T-helper 1 cell (primary cell): ENCODE measurements around the gene PRM2.

Experiments
- DNase-seq, 5 donors: peaks; one replicate each; pipeline ENCODE4 v3.0.0-alpha.2; 2012 to 2020

PRM2 gene

DNA sequence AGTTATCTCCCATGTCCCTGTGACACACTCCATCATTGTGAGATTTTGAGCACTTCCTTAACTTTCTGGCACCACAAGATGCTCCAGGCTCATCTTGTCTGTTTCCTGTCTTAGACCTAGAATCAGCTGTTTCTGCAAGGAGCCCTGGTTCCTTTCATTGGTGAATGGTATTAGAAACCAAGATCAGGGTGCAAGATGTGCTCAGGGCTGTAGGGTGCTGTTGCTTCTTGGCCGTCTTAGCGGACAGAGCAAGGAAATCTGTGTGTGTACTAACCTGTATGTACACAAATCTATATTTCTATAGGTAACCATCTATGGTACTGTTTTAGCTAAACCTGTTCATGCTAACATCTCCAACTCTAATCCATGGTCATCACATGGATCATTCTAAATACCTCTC, 12.9 kb upstream of the PRM2 start:
- no peak for DNase-seq

DNA sequence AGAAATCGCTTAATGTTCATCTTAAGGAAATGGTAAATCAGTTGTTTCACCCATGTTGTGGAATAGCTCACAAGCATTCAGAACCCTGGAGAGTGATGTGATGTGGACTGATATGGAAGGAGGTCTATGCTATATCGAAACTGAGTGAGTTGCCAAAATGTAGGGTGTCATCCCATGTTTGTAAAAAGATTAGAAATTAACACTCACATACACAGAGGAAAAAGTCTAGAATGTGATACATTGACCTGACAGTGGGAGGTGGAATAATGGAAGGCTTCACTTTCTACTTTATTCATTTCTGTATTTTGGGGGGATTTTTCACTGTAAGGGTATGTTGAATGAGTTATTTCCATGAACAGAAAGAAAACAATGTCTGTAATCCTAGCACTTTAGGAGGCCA, 9.6 kb upstream of the PRM2 start:
- DNase-seq, result no peak

DNA sequence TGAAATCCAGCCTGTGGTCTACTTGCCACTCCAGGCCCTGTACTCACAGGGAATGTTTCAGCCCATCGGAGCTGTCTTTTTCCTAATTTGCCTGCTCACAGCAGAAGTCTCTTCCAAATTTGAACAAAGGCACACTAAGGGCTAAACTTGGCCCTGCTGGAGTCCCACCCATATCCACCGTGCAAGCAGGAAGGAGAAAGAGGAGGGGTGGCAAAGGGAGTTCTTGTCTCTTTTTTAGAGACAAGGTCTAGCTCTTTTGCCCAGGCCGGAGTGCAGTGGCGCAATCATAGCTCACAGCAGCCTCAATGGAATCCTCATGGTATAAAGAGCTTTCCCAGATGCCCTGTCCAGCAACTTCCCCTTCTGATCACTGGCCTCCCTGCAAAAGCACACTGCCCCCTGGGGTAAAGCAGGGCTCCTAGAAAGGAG, 7.6 kb upstream of the PRM2 start:
- no peak for DNase-seq

DNA sequence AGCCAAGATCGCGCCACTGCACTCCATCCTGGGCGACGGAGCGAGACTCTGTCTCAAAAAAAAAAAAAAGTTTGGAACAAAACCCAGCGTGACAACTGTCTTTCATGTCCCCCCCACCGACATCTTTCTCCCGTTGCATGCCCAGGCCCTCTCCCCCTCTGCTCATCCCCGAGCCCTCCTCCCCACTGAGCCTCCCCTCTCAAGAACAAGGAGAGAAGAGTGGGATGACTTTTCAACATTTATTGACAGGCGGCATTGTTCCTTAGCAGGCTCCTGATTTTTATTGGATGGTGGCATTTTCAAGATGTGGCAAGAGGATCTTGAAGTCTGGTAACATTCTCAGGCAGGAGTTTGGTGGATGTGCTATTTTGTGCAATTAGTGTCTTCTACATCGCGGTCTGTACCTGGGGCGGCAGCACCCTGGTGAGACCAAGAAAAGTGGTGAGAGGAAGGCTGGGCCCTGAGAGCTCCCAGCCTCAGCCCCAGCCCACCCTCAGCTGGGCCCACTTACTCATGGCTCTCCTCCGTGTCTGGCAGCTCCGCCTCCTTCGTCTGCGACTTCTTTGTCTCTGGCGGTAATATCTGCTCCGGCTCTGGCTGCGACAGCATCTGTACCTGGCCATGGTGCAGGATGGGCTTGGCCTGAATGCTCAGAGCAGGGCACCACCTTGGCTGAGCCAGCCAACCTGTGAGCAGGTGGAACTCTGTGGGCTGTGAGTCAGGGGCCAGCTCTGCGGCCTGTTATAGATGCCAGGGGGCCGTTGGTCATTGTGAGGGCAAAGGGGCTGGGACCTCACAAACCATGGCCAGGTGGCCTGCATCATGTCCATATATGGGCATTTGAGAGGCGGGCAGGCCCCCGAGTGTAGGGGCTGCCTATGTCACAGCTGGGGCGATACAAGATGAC, 4.6 kb upstream of the PRM2 start, which contains the start of gene PRM1:
Gene PRM1, minus strand, starts transcription at position 715 of the 907 bp plus-strand sequence. Its CDS starts 92 bp downstream, at position 623.
- no peak for DNase-seq

DNA sequence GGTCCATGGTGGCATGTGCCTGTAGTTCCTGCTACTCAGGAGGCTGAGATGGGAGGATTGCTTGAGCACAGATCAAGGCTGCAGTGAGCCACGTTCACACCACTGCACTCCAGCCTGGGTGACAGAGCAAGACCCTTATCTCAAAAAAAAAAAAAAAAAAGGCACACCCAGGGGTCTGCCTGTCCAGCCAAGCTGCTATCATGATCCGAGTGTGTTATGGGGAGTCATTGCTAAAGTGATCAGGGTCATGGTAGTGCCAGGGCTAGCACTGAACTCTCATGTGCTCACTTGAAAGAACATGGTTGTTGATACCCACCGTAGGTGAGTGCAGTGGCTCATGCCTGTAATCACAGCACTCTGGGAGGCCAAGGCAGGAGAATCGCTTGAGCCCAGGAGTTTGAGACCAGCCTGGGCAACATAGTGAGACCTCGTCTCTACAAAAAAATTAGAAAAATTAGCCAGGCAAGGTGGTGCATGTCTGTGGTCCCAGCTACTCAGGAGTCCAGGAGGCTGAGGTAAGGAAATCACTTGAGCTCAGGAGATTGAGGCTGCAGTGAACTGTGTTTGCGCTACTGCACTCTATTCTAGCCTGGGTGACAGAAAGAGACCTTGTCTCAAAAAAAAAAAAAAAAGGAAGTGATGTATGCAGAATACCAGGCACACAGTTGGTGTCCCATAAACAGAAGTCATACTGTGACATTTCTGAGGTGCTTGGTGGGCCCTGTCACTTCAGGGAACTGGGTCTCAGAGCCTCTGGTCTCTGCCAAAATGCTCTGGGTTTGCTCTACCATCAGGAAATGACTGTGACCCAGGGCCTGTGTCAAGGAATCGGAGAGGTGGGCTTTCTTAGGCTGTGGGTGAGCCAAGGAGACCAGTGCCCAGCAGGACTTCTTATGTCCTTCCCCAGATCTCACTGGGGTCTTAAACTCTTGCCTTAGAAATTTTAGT, 2.7 kb upstream of the PRM2 start:
- DNase-seq, result no peak

DNA sequence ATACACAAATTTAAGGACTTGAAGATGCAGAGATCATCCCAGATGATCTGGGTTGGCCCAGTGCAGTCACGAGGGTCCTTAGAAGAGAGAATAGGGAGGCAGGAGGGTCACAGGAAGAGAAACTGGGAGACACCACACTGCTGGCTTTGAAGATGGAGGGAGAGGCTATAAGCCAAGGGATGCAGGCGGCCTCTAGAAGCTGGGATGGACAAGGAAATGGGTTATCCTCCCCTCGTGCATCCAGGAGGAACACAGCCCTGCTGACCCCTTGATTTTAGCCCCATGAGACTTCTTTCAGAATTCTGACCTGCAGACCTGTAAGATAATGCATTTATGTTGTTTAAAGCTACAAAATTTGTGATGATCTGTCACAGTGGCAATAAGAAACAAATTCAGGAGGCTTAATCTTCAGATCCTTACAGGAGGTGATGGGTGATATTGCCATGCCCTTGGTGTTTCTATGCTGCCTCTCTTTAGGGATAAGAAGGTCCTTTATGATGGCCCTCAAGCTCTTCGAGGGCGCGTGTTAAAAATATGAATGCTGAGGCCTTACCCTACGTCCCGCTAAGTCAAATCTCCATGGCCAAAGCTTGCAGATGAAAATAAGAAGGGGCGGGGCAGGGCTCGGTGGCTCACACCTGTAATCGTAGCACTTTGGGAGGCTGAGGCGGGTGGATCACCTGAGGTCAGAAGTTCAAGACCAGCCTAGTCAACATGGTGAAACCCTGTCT, 1.5 kb upstream of the PRM2 start:
- DNase-seq, result no peak

DNA sequence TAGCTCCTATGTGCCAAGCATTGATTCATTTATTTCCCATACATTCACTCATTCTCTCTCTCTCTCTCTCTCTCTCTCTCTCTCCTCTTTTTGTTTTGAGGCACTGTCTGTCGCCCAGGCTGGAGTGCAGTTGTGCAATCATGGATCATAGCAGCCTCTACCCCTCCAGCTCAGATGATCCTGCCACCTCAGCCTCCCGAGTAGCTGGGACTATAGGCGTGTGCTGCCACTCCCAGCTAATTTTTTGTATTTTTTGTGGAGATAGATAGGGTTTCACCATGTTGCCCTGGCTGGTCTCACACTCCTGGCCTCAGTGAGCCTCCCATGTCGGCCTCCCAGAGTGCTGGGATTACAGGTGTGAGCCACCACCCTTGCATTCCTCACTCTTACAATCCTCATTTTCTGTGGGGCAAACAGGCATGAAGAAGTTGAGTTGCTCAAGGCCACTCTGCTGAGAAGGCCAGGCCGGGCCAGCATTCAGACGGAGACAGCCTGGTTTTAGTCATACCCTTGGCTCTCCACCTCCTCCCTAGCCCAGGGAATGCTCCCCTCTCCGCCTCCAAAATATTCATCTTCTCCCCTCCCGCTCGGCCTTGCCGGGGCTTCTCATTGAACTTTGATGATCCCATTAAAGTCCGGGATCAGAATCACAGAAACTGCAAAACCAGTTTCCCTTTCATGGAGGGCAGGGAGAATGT, 765 bp upstream of the PRM2 start:
- DNase-seq, result no peak

DNA sequence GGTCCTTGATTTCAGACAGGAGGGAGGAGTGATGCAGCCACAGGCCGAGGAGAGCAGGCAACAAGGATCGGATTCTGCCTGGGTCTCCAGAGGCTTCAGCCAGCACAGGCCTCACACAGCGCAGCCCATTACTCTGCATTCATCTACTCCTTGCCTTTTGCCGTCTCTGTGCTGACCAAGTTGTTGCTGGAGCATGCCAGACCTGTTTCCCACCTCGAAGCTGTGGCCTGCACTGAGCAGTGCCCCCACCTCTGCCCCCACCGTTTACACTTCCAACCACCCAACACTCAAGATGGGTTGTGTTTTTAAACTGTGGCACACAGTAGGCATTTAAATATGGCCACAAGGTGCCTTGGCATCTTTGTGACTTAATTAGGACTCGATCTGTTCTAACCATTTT, 1.3 kb downstream of the PRM2 start:
- no peak for DNase-seq

DNA sequence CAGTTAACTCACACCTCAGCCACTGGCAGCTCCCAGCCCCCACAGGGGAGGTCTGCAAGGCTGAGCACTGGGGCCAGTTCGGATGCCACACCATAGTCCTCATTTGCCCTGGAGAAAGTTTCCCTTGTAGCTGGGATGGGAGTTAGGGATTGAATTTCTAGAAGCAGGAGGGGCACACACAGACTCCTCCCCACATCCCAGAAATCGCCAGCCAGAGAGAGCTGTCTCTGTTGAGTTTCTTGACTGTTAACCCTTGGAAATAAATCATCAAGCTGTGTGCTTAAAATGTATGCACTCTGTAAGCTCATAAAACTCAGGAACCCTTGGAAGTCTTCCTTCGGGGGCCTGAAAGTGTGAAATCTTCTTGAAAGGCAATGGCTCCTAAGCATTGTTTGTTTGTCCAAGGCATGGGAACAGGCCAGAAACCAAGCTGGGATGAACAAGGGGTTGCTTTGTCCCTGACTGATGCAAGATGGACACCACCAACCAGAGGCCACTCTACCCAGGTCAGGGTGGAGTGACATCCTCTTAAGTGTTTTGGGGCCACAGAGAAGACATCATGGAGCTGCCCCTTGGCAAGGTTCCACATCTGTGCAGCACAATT, 2.5 kb downstream of the PRM2 start:
- DNase-seq, result no peak

DNA sequence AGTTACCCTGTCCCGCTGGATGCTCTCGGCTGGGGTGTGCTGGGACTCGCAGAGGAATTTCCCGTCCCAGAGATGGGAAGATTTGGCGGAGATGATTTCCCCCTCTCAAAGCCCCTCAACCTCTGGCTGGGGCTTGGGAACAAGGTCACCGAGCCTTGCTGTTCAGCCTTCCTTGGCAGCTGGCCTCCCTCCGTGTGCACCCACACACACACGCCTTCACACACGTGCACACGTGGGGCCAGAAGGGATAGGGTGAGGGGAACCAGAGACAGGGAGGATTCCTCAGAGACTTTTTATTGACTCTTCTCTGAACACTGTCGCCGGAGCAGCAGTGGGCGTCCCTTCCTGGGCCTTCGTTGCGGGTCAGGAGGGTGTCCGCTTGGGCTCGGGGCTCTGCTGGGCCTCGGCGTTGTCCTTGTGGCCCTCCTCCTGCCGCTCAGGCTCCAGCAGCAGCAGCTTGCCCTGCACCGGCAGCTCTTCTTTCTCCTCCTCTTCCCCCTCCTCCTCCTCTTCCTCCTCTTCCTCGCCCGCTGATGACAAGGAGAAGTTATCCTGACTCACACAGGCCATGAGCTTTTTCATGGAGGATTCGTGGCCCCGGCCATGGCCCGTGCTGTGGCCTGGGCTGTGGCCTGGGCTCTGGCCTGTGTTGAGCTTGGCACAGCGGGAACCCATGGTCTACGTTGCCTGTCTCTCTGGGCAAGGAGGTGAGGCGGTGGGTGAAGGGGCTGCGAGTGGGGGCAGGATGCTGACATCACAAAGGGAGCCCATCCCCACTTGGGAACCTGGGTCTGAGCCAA, 3.2 kb downstream of the PRM2 start, which contains the start of gene PRM3:
Gene PRM3, minus strand, starts transcription at position 709 of the 800 bp plus-strand sequence. Its CDS starts 34 bp downstream, at position 675.
- no peak for DNase-seq

DNA sequence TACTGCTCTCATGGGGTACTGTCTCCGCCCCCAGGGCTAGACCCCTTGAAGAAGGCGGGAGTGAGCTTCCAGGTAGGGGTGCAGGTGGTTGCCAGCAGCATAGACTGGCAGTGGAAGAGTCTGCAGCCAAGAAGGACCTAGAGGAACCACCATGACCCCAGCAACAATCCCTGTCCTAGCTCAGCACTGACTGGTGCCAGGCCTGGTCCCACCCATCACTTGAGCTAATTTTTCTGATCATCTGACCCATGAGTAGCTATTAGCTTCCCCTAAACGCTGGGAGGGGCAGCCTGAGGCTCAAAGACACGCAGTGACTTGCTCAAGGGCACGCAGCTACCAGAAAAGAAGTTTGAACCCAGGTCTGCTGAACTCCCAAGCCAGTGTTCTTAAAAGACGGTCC, 3.8 kb downstream of the PRM2 start:
- DNase-seq, result no peak

DNA sequence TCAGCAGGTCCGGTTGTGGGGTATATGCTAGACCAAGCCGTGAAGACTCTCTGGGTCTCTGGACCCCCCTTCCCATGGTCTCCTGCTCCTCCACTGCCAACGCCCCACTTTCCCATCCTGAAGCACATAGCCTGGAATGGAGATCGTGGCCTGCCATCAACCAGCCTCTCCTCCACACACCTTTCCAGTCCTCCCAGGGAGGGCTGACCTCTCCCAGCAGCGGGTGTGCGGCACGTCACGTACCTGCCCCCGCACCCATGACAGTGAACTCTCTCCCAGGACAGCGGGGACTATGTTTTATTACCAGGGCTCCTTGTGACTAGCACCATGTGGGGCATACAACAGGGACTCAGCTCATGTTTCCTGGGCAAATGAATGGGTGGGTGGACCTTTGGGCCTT, 4.7 kb downstream of the PRM2 start:
- DNase-seq, result no peak

DNA sequence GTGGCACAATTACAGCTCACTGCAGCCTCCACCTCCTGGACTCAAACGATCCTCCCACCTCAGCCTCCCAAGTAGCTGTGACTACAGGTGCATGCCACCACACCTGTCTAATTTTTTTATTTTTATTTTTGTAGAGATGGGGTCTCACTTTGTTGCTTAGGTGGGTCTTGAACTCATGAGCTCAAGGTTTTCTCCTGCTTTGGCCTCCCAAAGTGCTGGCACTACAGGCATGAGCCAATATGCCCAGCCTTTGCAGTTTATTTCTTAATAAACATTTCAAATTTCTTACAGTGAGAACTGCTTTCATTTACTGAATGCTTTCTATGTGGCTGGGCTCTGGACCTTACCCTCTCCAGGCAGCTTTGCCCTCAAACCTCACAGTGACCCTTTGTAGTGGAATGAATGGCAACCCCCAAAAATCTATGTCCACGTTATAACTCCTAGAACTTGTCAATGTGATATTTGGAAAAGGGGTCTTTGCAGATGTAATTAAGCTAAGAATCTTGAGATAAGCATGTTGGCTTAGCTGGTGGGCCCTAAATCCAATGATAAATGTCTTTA, 5.6 kb downstream of the PRM2 start:
- DNase-seq, result no peak

DNA sequence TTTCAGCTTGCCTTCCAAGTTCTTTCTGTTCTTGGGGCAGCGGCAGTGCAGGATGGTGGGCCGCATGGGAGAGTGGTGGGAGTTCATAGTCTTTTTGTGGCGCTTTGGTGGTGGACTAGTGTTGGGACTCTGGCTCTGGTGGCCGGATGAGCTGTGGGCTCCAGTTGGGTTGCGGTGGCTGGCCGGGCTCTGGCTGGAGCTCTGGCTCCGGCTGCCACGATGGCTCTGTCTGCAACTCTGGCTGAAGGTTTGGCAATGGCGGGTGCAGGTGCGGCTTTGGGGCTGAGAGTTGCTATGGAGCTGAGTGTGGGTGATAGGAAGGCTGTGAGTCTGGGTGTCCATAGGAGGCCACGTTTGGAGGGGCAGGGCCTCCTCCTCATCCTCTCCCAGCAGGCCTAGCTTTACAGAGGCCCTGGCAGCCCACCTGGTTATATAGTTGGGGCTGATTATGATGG, 7.3 kb downstream of the PRM2 start, which contains the start of gene TNP2:
Gene TNP2, minus strand, starts transcription at position 405 of the 455 bp plus-strand sequence. Its CDS starts 63 bp downstream, at position 342.
- no peak for DNase-seq

DNA sequence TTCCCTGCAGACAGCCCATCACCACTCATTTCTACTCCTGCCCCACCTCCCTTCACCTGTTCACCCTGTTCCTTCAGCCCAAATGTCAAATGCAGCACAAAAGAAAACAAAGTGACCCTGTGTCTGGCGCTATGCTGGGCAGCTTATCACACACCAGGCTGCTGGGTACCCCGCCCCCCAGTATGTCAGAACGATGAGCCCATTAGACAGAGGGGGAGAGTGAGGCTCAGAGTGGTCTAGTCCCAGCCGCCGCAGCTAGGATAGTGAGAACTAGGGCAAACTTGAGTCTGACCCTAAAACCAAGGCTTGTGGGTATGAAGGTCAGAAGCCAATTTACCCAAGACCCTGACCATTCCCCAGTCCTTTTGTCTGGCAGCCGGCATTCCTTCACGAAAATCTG, 11.2 kb downstream of the PRM2 start:
- no peak for DNase-seq

DNA sequence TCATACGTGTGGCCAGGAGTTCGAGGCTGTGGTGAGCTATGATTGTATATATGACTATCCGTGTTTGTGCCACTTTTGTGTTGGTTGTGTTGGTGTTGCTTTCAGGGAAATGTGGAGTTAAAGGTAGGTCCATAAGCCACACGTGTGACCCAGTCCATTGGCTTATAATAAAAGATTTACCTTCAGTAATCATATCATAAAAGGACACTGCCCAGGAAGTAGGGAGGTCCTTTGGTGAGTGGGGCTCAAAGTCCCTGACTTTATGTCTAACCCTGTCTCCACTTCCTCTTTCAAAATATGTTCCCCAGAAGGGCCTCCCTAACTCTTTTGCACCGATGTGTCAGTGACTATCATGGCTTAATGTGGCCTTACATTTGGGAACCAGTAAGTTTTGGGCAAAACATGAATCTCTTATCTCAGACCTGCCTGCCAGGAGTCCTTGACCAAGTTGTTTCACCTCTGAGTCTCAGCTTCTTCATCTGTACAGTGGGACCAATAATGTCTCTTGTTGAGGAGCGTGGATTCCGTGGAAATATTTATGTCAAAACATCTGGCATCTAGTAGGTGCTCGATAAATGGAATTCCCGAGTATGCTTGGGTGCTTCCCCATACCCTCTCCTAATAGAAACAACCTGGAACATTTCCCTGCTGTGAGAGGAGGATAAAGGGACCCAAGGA, 12.0 kb downstream of the PRM2 start:
- no peak for DNase-seq

DNA sequence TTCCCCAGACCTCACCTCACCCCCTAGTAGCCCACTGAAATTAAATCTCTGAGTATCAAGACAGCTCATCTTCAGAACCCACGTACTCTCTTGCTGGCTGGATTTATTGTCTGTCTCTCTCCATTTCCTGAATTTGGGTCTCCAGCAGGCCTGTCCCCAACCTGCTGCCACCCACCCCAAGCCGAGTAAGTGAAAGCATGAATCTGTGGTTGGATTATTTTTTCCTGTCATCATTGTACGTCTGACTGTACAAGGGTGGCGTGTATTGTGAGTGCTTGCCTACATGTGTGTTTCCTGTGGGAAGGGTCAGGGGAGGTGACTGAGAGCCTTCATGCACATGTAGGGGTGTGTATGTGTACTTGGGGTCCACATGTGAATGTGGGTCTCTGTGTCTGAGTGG, 12.5 kb downstream of the PRM2 start:
- peak in 1 of 5 donors; percentile 73 for DNase-seq

DNA sequence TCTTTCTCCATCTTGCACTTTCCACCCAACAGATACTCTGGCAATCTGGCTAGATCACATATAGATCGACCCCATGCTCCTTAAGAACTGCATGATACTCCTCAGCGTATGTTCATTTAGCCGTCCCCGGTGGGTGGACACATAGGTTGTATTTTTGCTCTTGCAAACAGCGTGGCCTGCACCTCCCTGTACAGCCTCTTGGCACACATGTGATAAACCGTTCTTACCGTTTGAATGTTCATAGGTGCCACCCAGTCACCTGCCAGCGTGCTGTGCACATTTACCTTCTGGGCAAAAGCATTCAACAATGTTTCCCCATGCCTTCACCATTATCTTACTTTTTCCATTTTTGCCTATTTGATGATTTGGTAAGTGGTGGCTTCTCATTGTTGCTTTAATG, 13.4 kb downstream of the PRM2 start:
- no peak for DNase-seq

DNA sequence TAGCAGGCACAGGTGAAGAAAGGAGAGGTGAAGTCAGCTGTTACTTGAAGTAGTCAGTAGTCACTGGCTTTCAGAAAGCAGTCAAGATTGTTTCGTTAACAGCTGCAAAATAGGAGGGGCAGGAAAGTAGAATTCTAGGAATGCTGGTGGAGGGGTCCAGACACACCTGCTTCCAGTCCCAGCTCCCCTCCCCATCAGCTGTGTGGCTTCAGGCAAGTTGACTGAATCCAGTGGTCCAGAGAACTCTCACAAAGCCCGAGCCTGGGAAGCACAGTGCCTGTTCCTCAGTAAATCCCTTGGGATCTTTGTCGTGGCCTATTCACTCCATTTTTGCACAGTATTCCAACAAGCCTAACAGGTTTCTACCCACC, 15.7 kb downstream of the PRM2 start:
- DNase-seq, result no peak
